GM08714 (cell line): ENCODE measurements around the gene BEND4.

Experiments used
- H3K4me3 ChIP-seq: fragments of 200-500 bp; sonication (Bioruptor generic); 2 replicates; pipeline ENCODE4 v1.5.1; 2014; ENCODE audit warnings: mild to moderate bottlenecking, low read length, inconsistent platforms
- ZNF274 ChIP-seq: IDR thresholded peaks from 2 replicates; pipeline ENCODE4 v1.6.1; 2012; ENCODE audit warnings: mild to moderate bottlenecking, low read depth, low read length

BEND4 gene

GRCh38 chr4:42136371-42136770, 16.1 kb downstream of the BEND4 start:
- TF ChIP-seq ZNF274, result no peak
- H3K4me3 ChIP-seq, result no peak overlapping the region

DNA sequence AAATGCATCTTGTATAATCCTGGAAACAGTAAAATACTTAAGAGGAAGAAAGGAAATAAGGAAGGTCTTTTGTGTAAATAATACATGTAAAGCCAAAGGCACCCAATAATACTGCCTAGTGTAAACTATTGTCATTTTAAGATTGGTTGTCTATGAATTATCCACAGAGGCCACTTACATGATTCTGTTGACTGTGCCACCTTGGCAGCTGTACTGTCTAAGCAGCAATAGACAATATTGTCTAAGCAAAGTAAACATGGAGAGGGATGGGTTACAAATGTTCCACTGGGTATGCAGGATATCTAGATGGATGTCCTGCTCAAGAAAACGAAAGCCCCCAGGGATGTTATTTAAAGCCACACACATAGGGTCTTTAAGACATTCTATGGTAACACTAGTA, 19.4 kb downstream of the BEND4 start:
- no peak overlapping the region for H3K4me3 ChIP-seq

DNA sequence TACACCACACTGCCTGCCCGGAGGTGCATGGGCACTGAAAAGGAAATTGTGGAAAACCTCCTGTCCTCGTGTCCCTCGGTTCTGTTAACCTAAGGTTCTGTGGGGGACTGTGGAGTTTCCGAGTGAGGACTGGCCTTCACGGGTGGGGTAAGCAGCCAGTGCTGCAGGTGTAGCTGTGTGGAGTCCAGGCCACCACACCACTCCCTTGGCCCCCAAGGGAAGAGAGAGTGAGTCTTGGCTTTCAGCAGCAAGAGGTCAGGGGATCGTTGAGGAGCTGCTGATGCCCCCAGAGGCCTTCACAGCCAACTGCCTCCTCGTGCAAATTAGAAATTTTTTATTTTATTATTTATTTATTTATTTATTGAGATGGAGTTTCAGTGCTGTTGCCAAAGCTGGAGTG, 20.4 kb downstream of the BEND4 start:
- TF ChIP-seq ZNF274, result no peak
- H3K4me3 ChIP-seq, result no peak overlapping the region

More for the DNA sequence above, 19.4 kb downstream of the BEND4 start:
- no peak for TF ChIP-seq ZNF274

DNA sequence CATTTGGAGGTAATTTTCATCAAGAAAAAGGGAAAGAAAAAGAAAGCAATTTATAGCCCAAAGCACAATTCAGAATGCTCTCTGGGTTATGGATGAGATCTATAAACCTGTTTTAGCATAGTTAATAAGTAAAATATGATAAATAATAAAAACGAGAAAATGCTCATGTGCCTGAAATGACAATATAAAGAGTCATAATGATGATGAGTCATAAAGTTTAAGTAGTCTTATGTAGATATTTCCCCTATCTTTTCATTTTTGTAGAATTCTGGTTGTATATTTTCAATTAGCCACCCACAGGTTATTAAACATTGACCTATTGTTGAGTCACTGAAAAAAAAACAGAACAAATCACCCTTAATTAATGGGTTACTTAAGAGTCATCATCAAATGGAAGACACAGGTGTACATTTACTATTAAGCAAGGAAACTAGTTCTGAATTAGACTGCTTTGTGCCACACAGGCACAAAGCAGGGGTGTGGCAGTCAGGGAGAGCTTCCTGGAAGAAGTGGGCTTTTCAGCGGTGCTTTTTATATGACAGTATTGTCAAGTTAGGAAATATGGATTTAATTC, 29.3 kb downstream of the BEND4 start:
- TF ChIP-seq ZNF274, result no peak

GRCh38 chr4:42122237-42122636, 30.2 kb downstream of the BEND4 start:
- no peak overlapping the region for H3K4me3 ChIP-seq
- no peak for TF ChIP-seq ZNF274

More for the DNA sequence above, 29.3 kb downstream of the BEND4 start:
- no peak overlapping the region for H3K4me3 ChIP-seq

GRCh38 chr4:42119886-42120285, 32.6 kb downstream of the BEND4 start:
- H3K4me3 ChIP-seq, result no peak overlapping the region
- no peak for TF ChIP-seq ZNF274

- H3K4me3 ChIP-seq, result no peak overlapping the region
- TF ChIP-seq ZNF274, result no peak
These were observed 39.6 kb downstream of the BEND4 start for GRCh38 chr4:42112846-42113245.

- no peak for TF ChIP-seq ZNF274
- no peak overlapping the region for H3K4me3 ChIP-seq
These were observed 47.9 kb downstream of the BEND4 start for GRCh38 chr4:42104521-42104920.

GRCh38 chr4:42101446-42101975, 50.9 kb downstream of the BEND4 start:
- no peak overlapping the region for H3K4me3 ChIP-seq
- no peak for TF ChIP-seq ZNF274

- no peak for TF ChIP-seq ZNF274
- H3K4me3 ChIP-seq, result no peak overlapping the region
These were observed 64.1 kb downstream of the BEND4 start for GRCh38 chr4:42088386-42088785.

DNA sequence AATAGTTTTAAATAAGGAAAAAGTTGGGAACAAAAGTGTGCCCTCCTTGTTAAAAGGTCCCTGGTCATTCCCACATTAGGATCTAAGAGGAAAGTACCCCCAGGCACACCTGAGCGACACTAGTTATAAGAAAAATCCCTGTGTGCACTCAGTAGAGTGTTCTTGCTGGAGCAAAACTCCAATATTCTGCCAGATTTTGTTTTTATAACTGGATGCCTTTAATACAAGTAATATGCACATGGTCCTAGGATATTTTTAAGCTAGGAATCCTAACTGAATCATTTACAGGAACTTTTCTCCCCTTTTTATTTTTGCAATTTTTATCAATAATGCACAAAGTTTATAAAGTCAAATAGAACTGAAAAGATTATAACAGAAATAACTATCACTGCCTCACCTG, 68.6 kb downstream of the BEND4 start:
- no peak for TF ChIP-seq ZNF274
- no peak overlapping the region for H3K4me3 ChIP-seq

DNA sequence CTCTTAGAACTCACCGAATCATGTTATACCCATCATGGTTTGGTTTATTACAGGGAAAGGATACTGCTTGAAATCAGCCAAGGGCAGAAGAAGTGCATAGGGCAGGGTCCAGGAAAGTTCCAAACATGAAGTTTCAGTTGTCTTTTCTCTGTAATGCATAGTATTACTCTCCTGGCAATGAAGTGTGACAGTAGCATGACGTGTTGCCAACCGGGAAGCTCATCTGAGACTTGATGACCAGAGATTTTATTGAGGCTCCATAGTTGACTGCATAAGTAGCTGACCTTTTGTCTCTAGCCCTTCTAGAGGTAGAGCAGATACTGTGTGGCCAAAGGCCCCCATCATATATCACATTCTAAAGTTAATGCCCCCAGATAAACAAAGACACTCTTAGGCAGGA, 72.1 kb downstream of the BEND4 start:
- no peak for TF ChIP-seq ZNF274

GRCh38 chr4:42078184-42078801, 74.2 kb downstream of the BEND4 start:
- no peak overlapping the region for H3K4me3 ChIP-seq
- TF ChIP-seq ZNF274, result no peak

More for the DNA sequence above, 72.1 kb downstream of the BEND4 start:
- H3K4me3 ChIP-seq, result no peak overlapping the region

DNA sequence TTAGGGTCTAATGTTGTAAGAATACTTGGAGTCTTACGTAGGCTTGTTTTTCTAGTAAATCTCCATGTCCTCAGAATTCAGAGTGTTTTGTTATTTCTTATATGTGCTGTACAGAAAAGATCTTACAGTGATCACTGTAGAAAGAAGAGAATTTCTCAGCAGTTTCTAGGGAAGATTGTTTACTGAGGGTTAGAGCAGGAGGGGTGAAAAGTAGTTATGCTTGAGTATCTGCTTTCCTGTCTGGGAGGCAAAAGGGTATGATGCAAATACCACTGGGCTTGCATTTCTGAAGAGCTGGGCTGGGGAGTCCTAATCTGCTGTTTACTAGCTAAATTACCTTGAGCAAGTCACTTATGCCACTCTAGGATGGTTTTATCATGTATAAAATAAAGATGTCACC, 78.2 kb downstream of the BEND4 start:
- no peak overlapping the region for H3K4me3 ChIP-seq
- TF ChIP-seq ZNF274, result no peak

DNA sequence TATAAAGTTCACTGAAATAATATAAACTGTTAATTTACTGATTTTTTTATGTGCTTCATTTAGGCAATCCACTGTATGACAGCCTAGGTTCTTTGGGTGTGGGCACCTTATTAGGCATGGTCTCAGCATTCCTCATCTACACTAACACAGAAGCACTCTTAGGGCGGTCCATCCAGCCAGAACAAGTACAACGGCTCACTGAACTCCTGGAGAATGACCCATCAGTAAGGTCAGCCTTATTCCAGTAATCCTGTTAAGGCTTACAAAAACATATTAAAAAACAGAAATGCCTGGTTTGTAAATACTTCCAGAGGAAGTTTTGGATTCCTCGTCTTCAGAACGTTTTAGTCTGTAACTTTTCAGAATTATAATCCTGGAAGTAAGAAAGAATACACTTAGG, 82.0 kb downstream of the BEND4 start:
- H3K4me3 ChIP-seq, result no peak overlapping the region
- no peak for TF ChIP-seq ZNF274
